ENCODE measurements around the gene ZDHHC22. TPM values are rescaled to one million over a fixed set of nuclear protein-coding genes. Genes with fewer than 3 reads are reported as not detected.

Gene ZDHHC22
- total RNA-seq, 3 donors from 2014 or later, result not detected

GRCh38 chr14:77086951-77087350 lies 54.6 kb downstream of the ZDHHC22 start:
- no peaks in the 10 kb centered on the region for H3K27me3 ChIP-seq
- intact Hi-C loops (cut with DNase I; ENCODE audit: low total_unique reads), result no loop called here
- DNase-seq (ENCODE audit: low spot score in 2 of 2), result no peak
- peaks cover 0 to 9% of the 10 kb centered on the region in 2 donors for H3K4me1 ChIP-seq
- peak overlapping the region; percentile 65 to 84 for H3K27ac ChIP-seq
- peaks cover 8 to 11% of the 10 kb centered on the region in 2 donors for H3K9me3 ChIP-seq
- H3K4me3 ChIP-seq, result no peak overlapping the region
- H3K36me3 ChIP-seq, result no peaks in the 10 kb centered on the region
- TF ChIP-seq POLR2AphosphoS5 (IDR thresholded peaks at IDR 0.05) (no peak), POLR2A (IDR thresholded peaks at IDR 0.05) (no peak)
- TF ChIP-seq, protein P1, sequence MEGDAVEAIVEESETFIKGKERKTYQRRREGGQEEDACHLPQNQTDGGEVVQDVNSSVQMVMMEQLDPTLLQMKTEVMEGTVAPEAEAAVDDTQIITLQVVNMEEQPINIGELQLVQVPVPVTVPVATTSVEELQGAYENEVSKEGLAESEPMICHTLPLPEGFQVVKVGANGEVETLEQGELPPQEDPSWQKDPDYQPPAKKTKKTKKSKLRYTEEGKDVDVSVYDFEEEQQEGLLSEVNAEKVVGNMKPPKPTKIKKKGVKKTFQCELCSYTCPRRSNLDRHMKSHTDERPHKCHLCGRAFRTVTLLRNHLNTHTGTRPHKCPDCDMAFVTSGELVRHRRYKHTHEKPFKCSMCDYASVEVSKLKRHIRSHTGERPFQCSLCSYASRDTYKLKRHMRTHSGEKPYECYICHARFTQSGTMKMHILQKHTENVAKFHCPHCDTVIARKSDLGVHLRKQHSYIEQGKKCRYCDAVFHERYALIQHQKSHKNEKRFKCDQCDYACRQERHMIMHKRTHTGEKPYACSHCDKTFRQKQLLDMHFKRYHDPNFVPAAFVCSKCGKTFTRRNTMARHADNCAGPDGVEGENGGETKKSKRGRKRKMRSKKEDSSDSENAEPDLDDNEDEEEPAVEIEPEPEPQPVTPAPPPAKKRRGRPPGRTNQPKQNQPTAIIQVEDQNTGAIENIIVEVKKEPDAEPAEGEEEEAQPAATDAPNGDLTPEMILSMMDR (IDR thresholded peaks at IDR 0.05), result no peak

- Histone ChIP-seq H3K9me3 (peaks cover under 1 to 5% of the 10 kb centered on the region in 2 donors), H3K36me3 (no peaks in the 10 kb centered on the region), H3K4me3 (no peak overlapping the region), H3K4me1 (peaks cover 0 to 9% of the 10 kb centered on the region in 2 donors), H3K27me3 (no peaks in the 10 kb centered on the region), H3K27ac (peak overlapping the region; percentile 65 to 84)
- DNase-seq (ENCODE audit: low spot score in 2 of 2), result peak in 1 of 2 donors; percentile 54
- intact Hi-C loops (cut with DNase I; ENCODE audit: low total_unique reads), result no loop called here
- no peak for TF ChIP-seq POLR2A (IDR thresholded peaks at IDR 0.05)
- TF ChIP-seq POLR2AphosphoS5 (IDR thresholded peaks at IDR 0.05), result no peak
- TF ChIP-seq, protein P1 (IDR thresholded peaks at IDR 0.05), result no peak
Measured at GRCh38 chr14:77086017-77086727, 55.4 kb downstream of the ZDHHC22 start.

- H3K27me3 ChIP-seq, result no peaks in the 10 kb centered on the region
- TF ChIP-seq, protein P1 (IDR thresholded peaks at IDR 0.05), result no peak
- H3K9me3 ChIP-seq, result peaks cover 0 to under 1% of the 10 kb centered on the region in 2 donors
- H3K4me3 ChIP-seq, result no peak overlapping the region
- H3K4me1 ChIP-seq, result peaks cover 0 to 9% of the 10 kb centered on the region in 2 donors
- DNase-seq (ENCODE audit: low spot score in 2 of 2), result no peak
- intact Hi-C loops (cut with DNase I; ENCODE audit: low total_unique reads), result no loop called here
- H3K36me3 ChIP-seq, result no peaks in the 10 kb centered on the region
- H3K27ac ChIP-seq, result peak overlapping the region; percentile 65 to 84
Measured at GRCh38 chr14:77085538-77085937, 56.1 kb downstream of the ZDHHC22 start.

- Histone ChIP-seq H3K27me3 (no peaks in the 10 kb centered on the region), H3K4me1 (peaks cover 0 to 9% of the 10 kb centered on the region in 2 donors), H3K36me3 (no peaks in the 10 kb centered on the region), H3K9me3 (peaks cover 0 to 6% of the 10 kb centered on the region in 2 donors), H3K27ac (peak overlapping the region in 1 of 2 donors; percentile 84), H3K4me3 (no peak overlapping the region)
- TF ChIP-seq POLR2AphosphoS5 (IDR thresholded peaks at IDR 0.05) (no peak), POLR2A (IDR thresholded peaks at IDR 0.05) (no peak)
- TF ChIP-seq, protein P1 (IDR thresholded peaks at IDR 0.05), result no peak
- intact Hi-C loops (cut with DNase I; ENCODE audit: low total_unique reads), result no loop called here
- no peak for DNase-seq (ENCODE audit: low spot score in 2 of 2)
Measured at GRCh38 chr14:77084985-77085384, 56.6 kb downstream of the ZDHHC22 start.

GRCh38 chr14:77083082-77083481 lies 58.5 kb downstream of the ZDHHC22 start:
- DNase-seq (ENCODE audit: low spot score in 2 of 2), result no peak
- H3K9me3 ChIP-seq, result peaks cover 0 to 8% of the 10 kb centered on the region in 2 donors
- peaks cover 0 to 4% of the 10 kb centered on the region in 2 donors for H3K4me1 ChIP-seq
- intact Hi-C loops (cut with DNase I; ENCODE audit: low total_unique reads), result no loop called here
- no peak overlapping the region for H3K4me3 ChIP-seq
- H3K27ac ChIP-seq, result no peak overlapping the region
- TF ChIP-seq POLR2A (IDR thresholded peaks at IDR 0.05) (no peak), POLR2AphosphoS5 (IDR thresholded peaks at IDR 0.05) (no peak)
- TF ChIP-seq, protein P1 (IDR thresholded peaks at IDR 0.05), result no peak
- H3K27me3 ChIP-seq, result no peaks in the 10 kb centered on the region
- H3K36me3 ChIP-seq, result no peaks in the 10 kb centered on the region

Measured in breast epithelium (tissue), 4 donors.